GM18867 (cell line): ENCODE data around the gene PTPRK.
A peak's percentile ranks its signal among the peaks of the same experiment; 100 is the strongest.
"Not testable (repeated sequence)": the region's sequence is repeated elsewhere in the genome, so short reads cannot be mapped to it uniquely, and the experiment has no call there.

Experiments used
- ATAC-seq: cut with Tn5 transposase; IDR thresholded peaks from one replicate; pipeline ENCODE4 v1.9.1; 2021; ENCODE audit warnings: mild to moderate bottlenecking, moderate library complexity; ENCODE audit not compliant: unreplicated experiment

PTPRK gene

GRCh38 chr6:128046033-128046432 lies 474.4 kb downstream of the PTPRK start:
- ATAC-seq, result no peak

- ATAC-seq, result no peak
These were observed 480.9 kb downstream of the PTPRK start for GRCh38 chr6:128039543-128039942.

GRCh38 chr6:128036808-128037570 lies 483.4 kb downstream of the PTPRK start:
- ATAC-seq, result no peak

- no peak for ATAC-seq
These were observed 487.2 kb downstream of the PTPRK start for GRCh38 chr6:128033156-128033555.

GRCh38 chr6:128032042-128032441 lies 488.4 kb downstream of the PTPRK start:
- no peak for ATAC-seq

- peak; percentile 70 for ATAC-seq
These were observed 490.6 kb downstream of the PTPRK start for GRCh38 chr6:128029826-128030225.

GRCh38 chr6:128028183-128028582 lies 492.2 kb downstream of the PTPRK start:
- peak; percentile 52 for ATAC-seq

GRCh38 chr6:128025478-128025877 lies 494.9 kb downstream of the PTPRK start:
- ATAC-seq, result no peak

- ATAC-seq, result no peak
These were observed 495.4 kb downstream of the PTPRK start for GRCh38 chr6:128024969-128025368.

- no peak for ATAC-seq
These were observed 496.4 kb downstream of the PTPRK start for GRCh38 chr6:128024046-128024445.

- no peak for ATAC-seq
These were observed 501.6 kb downstream of the PTPRK start for GRCh38 chr6:128018821-128019220.

- no peak for ATAC-seq
These were observed 503.1 kb downstream of the PTPRK start for GRCh38 chr6:128017288-128017687.

- ATAC-seq, result no peak
These were observed 512.7 kb downstream of the PTPRK start for GRCh38 chr6:128007658-128008057.

GRCh38 chr6:128005009-128005408 lies 515.4 kb downstream of the PTPRK start:
- no peak for ATAC-seq

- no peak for ATAC-seq
These were observed 520.0 kb downstream of the PTPRK start for GRCh38 chr6:128000363-128000762.

GRCh38 chr6:127998985-127999384 lies 521.4 kb downstream of the PTPRK start:
- ATAC-seq, result no peak

- ATAC-seq, result no peak
These were observed 522.8 kb downstream of the PTPRK start for GRCh38 chr6:127997496-127998164.

GRCh38 chr6:127996925-127997324 lies 523.5 kb downstream of the PTPRK start:
- ATAC-seq, result no peak

GRCh38 chr6:127992144-127992543 lies 528.3 kb downstream of the PTPRK start:
- ATAC-seq, result no peak

- ATAC-seq, result no peak
These were observed 530.3 kb downstream of the PTPRK start for GRCh38 chr6:127990074-127990473.

GRCh38 chr6:127980996-127981395 lies 539.4 kb downstream of the PTPRK start:
- ATAC-seq, result no peak

- ATAC-seq, result not testable (repeated sequence)
These were observed 542.2 kb downstream of the PTPRK start for GRCh38 chr6:127978185-127978584.
